AG20443 (cell line): Measurements from ENCODE around the gene KLF4.

Experiments used
- DNase-seq: peaks from one replicate; pipeline ENCODE4 v3.0.0; 2012; ENCODE audit warnings: low spot score, mixed read lengths

The KLF4 gene

DNA sequence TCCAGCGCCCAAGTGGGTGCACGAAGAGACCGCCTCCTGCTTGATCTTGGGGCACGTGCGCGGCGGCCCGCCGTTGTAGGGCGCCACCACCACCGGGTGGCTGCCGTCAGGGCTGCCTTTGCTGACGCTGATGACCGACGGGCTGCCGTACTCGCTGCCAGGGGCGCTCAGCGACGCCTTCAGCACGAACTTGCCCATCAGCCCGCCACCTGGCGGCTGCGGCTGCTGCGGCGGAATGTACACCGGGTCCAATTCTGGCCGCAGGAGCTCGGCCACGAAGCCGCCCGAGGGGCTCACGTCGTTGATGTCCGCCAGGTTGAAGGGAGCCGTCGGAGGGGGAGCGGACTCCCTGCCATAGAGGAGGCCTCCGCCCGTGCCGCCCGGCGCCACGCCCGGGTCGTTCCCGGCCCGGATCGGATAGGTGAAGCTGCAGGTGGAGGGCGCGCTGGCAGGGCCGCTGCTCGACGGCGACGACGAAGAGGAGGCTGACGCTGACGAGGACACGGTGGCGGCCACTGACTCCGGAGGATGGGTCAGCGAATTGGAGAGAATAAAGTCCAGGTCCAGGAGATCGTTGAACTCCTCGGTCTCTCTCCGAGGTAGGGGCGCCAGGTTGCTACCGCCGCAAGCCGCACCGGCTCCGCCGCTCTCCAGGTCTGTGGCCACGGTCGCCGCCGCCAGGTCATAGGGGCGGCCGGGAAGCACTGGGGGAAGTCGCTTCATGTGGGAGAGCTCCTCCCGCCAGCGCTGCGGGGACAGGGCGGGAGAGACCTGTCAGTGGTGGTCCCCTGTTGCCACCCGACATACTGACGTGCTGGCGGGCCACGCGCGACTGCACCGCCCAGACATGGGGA lies 1.8 kb downstream of the KLF4 start:
- DNase-seq: peak; percentile 47

DNA sequence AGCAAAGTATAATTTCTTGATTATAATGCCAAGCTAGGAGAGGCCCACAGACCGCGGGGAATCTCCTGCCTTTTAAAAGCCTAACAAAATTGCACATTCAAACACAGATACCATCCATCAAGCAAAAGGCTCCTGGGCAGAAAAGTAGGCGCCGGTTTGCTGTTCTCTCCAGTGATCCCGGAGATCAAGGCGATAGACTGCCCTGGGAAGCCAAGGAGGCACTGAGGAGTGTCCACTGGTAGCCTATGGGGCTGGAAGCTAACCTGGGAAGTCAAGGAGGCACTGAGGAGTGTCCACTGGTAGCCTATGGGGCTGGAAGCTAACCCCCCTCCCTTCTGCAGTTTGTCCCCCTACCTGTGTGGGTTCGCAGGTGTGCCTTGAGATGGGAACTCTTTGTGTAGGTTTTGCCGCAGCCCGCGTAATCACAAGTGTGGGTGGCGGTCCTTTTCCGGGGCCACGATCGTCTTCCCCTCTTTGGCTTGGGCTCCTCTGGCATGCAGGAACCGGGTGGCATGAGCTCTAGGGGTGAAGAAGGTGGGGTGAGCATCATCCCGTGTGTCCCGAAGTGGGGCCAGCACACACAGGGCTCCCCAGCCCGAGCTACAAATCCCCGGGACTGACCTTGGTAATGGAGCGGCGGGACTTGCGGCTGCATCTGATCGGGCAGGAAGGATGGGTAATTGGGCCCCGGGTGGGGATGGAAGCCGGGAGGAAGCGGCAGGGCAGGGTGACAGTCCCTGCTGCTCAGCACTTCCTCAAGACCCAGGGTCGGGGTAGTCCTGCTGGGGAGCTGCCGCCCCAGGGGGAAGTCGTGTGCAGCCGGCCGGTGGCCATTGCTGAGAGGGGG lies 2.7 kb downstream of the KLF4 start:
- DNase-seq: peak; percentile 14

GRCh38 chr9:107485458-107486043 lies 4.0 kb downstream of the KLF4 start:
- no peak for DNase-seq

- peak; percentile 47 for DNase-seq
These were observed 5.3 kb downstream of the KLF4 start for GRCh38 chr9:107484117-107484723.

- DNase-seq: no peak
These were observed 5.9 kb downstream of the KLF4 start for GRCh38 chr9:107483666-107484065.

DNA sequence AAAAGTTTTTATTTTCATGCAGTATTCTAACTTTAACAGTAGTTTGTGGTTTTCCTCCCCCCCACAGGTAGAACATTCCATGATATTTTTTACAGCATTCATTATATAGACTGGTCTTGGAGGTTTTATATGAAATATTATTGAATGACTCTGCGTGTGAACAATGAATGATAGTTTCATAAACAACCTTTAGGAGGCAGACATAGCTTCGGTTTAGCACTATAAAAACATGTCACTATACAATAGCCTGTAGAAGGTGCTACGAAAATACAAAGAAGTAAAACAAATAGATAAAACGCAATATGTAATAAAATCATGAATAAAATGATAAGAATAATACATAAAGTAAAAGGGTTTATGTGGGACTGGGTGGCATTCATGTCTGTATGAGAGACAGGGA lies 8.5 kb downstream of the KLF4 start:
- DNase-seq: no peak

- peak; percentile 73 for DNase-seq
These were observed 9.2 kb downstream of the KLF4 start for GRCh38 chr9:107480386-107480789.

GRCh38 chr9:107478805-107479204 lies 10.8 kb downstream of the KLF4 start:
- DNase-seq: no peak

GRCh38 chr9:107474124-107474523 lies 15.4 kb downstream of the KLF4 start:
- DNase-seq: no peak

DNA sequence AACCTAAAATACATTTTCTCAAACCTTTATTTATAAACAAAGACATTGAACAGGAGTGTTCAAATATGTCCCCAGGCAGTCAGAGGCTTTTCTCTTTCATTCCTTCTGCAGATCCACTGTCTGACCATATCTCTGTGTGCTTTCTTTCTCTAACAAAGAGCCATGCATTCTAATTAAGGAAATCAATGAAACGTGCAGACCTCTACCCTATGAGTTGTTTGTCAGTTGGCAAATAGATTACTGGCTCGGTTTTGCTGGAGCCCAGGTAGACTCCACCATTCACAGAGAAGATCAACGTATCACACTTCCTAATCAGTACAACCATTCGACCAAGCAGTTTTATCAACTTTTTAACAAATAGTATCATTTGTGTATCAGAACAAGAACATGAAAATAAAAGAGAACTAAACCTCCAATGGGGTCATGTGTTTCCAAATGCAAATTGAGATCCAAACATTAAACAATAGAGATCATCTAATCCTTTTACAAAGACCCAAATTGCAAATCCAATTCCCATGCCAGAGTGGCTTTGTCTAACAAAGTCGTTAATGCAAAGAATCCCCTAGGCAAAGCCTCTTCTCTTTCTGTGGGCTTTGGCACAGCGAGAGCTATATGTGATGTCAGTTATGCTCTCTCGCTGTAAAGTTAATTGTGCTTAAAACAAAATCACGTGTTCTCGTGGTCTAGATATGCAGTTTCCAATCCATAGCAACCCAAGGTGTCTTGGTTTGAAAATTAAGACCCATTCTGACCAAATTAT lies 16.8 kb downstream of the KLF4 start:
- DNase-seq: no peak

- peak; percentile 29 for DNase-seq
These were observed 18.0 kb downstream of the KLF4 start for GRCh38 chr9:107471552-107471951.

DNA sequence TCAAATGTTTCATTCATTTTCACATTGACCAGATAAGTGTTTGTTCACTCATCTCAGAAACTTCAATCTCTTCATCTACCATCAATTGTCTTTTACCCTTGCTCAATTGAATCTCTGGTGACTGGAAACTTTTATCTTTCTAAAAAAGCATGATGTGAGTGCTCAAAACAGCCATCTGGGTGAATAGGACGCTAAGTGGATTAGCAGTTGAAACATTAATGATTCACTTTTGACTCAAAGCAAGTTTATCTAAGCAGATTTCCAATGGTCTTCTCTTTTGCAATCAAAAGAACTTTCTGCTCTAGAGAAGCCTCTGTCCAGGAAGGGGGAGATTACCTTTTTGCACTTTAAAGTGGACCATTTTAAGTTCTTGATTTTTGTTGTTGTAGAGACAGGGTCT lies 22.2 kb downstream of the KLF4 start:
- no peak for DNase-seq

DNA sequence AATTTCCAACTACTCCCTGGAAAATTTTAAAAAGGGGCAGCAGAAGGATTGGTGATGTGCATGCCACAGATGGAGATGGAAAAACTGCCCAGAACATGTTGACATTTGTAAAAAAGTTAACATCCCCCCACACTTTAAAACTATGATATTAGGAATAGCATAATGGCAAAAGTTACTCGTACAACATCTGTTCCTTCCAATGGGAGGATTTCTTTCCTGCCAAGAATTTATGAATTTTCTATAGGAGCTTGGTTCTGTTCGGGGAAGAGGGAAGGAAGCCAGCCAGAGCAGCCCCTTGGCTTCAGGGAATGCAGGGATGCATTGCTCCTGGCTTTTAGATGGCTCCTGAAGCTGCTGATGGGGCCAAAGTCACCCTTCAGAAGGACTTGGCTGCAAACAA lies 22.7 kb downstream of the KLF4 start:
- no peak for DNase-seq

DNA sequence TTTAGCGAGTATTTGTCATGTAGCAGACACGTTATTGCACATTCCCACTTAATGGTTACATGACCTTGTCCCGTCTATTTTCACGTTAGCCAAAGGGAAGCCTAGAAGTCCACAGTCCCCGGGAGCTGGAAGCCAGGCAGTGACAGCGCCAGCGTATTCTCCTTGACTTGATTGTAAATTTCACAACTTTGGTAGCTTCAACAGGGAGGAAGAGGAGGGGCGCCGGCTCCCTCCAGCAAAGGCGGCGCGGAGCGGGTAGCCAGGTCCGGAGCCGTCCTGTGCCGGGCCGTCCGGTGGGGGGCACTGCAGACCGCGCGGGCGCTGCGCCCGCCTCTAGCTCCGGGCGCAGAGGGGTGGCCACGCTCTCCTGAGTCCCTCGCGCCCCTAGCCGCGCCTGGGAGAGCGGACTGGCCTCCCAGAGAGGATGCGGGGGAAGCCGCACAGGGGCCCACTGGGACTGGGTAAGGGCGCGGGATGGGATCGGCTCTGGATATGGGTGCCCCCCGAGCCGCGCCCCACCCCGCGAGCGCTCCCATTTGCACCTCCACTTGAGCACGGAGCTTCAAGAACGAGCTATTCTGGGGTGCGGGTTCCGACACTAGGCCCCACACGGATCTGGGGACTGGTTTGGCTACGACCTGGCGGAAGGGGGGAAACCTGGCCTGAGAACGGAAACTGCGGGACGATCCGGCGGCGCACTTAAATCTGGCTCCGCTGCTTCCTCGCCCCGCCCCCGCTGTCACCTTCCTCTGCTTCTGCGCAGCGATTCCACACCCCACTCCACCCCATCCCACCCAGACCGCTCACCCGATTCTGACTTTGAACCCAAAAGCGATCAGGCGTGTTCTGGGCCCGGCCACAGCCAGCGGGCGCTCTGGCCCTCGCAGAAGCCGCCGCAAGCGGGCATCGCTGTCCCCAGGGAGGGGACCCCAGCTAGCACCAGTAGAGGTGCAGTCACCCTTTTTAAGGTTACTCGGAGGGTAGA lies 23.8 kb downstream of the KLF4 start:
- peak; percentile 95 for DNase-seq

- no peak for DNase-seq
These were observed 25.1 kb downstream of the KLF4 start for GRCh38 chr9:107464516-107464915.

GRCh38 chr9:107462691-107463090 lies 26.9 kb downstream of the KLF4 start:
- peak; percentile 58 for DNase-seq

GRCh38 chr9:107460153-107461023 lies 29.2 kb downstream of the KLF4 start:
- DNase-seq: no peak

GRCh38 chr9:107455425-107456135 lies 34.0 kb downstream of the KLF4 start:
- no peak for DNase-seq

DNA sequence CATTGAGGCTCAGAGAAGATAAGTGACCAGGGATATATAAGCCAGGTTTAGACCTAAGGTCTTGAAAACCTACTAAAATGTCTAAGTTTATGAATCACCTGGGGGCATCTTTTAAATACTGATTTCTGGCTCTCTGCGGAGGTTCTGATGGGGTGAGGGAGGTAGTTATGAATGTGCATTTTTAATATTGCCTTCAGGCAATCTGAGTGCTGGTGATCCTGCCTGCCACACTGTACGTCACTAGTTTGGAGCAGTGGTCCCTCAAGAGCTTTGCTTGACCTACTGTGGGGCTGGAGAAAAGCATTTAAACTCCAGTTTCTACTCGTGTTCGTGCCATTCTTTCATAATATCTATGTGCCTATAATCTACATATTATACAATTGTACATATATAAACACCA lies 36.1 kb downstream of the KLF4 start:
- no peak for DNase-seq
